Upper lobe of left lung (tissue), 4 donors: ENCODE results near the gene MRPS34.

Experiments
- CTCF ChIP-seq, 6 experiments: fragments of 450-650 bp in 4 of 6; fragments of 200-600 bp in 2 of 6; sonication (generic) in 2 of 6; IDR thresholded peaks; one replicate each; pipeline ENCODE4 v1.5.1; 2016 to 2019; ENCODE audit warnings: antibody characterized with exemption in 6 of 6
- EP300 ChIP-seq, 4 donors: sonication (generic); formaldehyde crosslinking; IDR thresholded peaks; one replicate each; pipeline ENCODE4 v1.5.1; 2017; ENCODE audit warnings: antibody characterized with exemption in 4 of 4, control low read depth in 2 of 4

GRCh38 chr16:1788708-1789100 lies 15.8 kb upstream of the MRPS34 start:
- TF ChIP-seq EP300 (IDR thresholded peaks at IDR 0.05) = no peak
- no peak for TF ChIP-seq CTCF (IDR thresholded peaks at IDR 0.05)
